Measurements from ENCODE around the gene PEX16.
A peak's percentile ranks its signal among the peaks of the same experiment; 100 is the strongest.

The PEX16 gene

GRCh38 chr11:45917623-45918330, at the start of gene PEX16:
PEX16 (minus strand) TSS chr11:45917877; CDS start chr11:45917811, 66 bp downstream.
- H3K9me3 ChIP-seq (ENCODE audit: control insufficient read depth, insufficient read depth, low read length), result no peaks in the 10 kb centered on the region
- H3K27ac ChIP-seq (ENCODE audit: low read length), result no peak within 1 kb of the TSS
- no CpG with 5 or more reads among the region's 45 CpGs for WGBS (ENCODE audit: insufficient coverage, insufficient read length)

GRCh38 chr11:45964911-45965389, 47.3 kb upstream of the PEX16 start:
- H3K9me3 ChIP-seq (ENCODE audit: control insufficient read depth, insufficient read depth, low read length), result no peaks in the 10 kb centered on the region
- no CpG with 5 or more reads among the region's 9 CpGs for WGBS (ENCODE audit: insufficient coverage, insufficient read length)
- H3K36me3 ChIP-seq (ENCODE audit: control insufficient read depth, insufficient read depth, low read length), result no peaks in the 10 kb centered on the region; the same call in 1 of the 2 replicates
- no peaks in the 10 kb centered on the region for H3K4me1 ChIP-seq (ENCODE audit: control insufficient read depth, insufficient read depth, low read length)
- H3K4me3 ChIP-seq (ENCODE audit: low read length), result no peak overlapping the region
- DNase-seq (ENCODE audit: low read depth, low spot score), result peak; percentile 67
- no peak overlapping the region for H3K27ac ChIP-seq (ENCODE audit: low read length)
- no peaks in the 10 kb centered on the region for H3K27me3 ChIP-seq (ENCODE audit: control insufficient read depth, insufficient read depth, low read length)

More at GRCh38 chr11:45917623-45918330, at the start of gene PEX16:
- Histone ChIP-seq H3K36me3 (ENCODE audit: control insufficient read depth, insufficient read depth, low read length) (peaks cover 13% of the 10 kb centered on the region), H3K4me1 (ENCODE audit: control insufficient read depth, insufficient read depth, low read length) (peaks cover 11% of the 10 kb centered on the region), H3K27me3 (ENCODE audit: control insufficient read depth, insufficient read depth, low read length) (no peaks in the 10 kb centered on the region), H3K4me3 (ENCODE audit: low read length) (peak within 1 kb of the TSS; percentile 80)
- peak; percentile 80 for DNase-seq (ENCODE audit: low read depth, low spot score)

- no peak for DNase-seq (ENCODE audit: low read depth, low spot score)
- Histone ChIP-seq H3K9me3 (ENCODE audit: control insufficient read depth, insufficient read depth, low read length) (no peaks in the 10 kb centered on the region), H3K4me1 (ENCODE audit: control insufficient read depth, insufficient read depth, low read length) (no peaks in the 10 kb centered on the region), H3K27ac (ENCODE audit: low read length) (no peak overlapping the region), H3K27me3 (ENCODE audit: control insufficient read depth, insufficient read depth, low read length) (no peaks in the 10 kb centered on the region), H3K4me3 (ENCODE audit: low read length) (no peak overlapping the region), H3K36me3 (ENCODE audit: control insufficient read depth, insufficient read depth, low read length) (no peaks in the 10 kb centered on the region)
- no CpG with 5 or more reads among the region's 7 CpGs for WGBS (ENCODE audit: insufficient coverage, insufficient read length)
Measured at GRCh38 chr11:45961751-45962240, 44.1 kb upstream of the PEX16 start.

GRCh38 chr11:45960387-45961095, 42.9 kb upstream of the PEX16 start:
- no peak overlapping the region for H3K4me3 ChIP-seq (ENCODE audit: low read length)
- WGBS (ENCODE audit: insufficient coverage, insufficient read length), result no CpG with 5 or more reads among the region's 4 CpGs
- DNase-seq (ENCODE audit: low read depth, low spot score), result no peak
- no peak overlapping the region for H3K27ac ChIP-seq (ENCODE audit: low read length)
- no peaks in the 10 kb centered on the region; the same call in 1 of the 2 replicates for H3K36me3 ChIP-seq (ENCODE audit: control insufficient read depth, insufficient read depth, low read length)
- H3K9me3 ChIP-seq (ENCODE audit: control insufficient read depth, insufficient read depth, low read length), result no peaks in the 10 kb centered on the region
- H3K4me1 ChIP-seq (ENCODE audit: control insufficient read depth, insufficient read depth, low read length), result no peaks in the 10 kb centered on the region
- H3K27me3 ChIP-seq (ENCODE audit: control insufficient read depth, insufficient read depth, low read length), result no peaks in the 10 kb centered on the region

GRCh38 chr11:45959851-45960250, 42.2 kb upstream of the PEX16 start:
- no peaks in the 10 kb centered on the region for H3K9me3 ChIP-seq (ENCODE audit: control insufficient read depth, insufficient read depth, low read length)
- DNase-seq (ENCODE audit: low read depth, low spot score), result no peak
- H3K27me3 ChIP-seq (ENCODE audit: control insufficient read depth, insufficient read depth, low read length), result no peaks in the 10 kb centered on the region
- no CpG with 5 or more reads among the region's 1 CpG for WGBS (ENCODE audit: insufficient coverage, insufficient read length)
- H3K4me3 ChIP-seq (ENCODE audit: low read length), result no peak overlapping the region
- H3K4me1 ChIP-seq (ENCODE audit: control insufficient read depth, insufficient read depth, low read length), result no peaks in the 10 kb centered on the region
- H3K36me3 ChIP-seq (ENCODE audit: control insufficient read depth, insufficient read depth, low read length), result no peaks in the 10 kb centered on the region; the same call in 1 of the 2 replicates
- no peak overlapping the region for H3K27ac ChIP-seq (ENCODE audit: low read length)

- DNase-seq (ENCODE audit: low read depth, low spot score), result no peak
- Histone ChIP-seq H3K27ac (ENCODE audit: low read length) (no peak overlapping the region), H3K36me3 (ENCODE audit: control insufficient read depth, insufficient read depth, low read length) (no peaks in the 10 kb centered on the region; the same call in 1 of the 2 replicates), H3K4me1 (ENCODE audit: control insufficient read depth, insufficient read depth, low read length) (no peaks in the 10 kb centered on the region), H3K4me3 (ENCODE audit: low read length) (no peak overlapping the region), H3K27me3 (ENCODE audit: control insufficient read depth, insufficient read depth, low read length) (no peaks in the 10 kb centered on the region), H3K9me3 (ENCODE audit: control insufficient read depth, insufficient read depth, low read length) (no peaks in the 10 kb centered on the region)
- no CpG with 5 or more reads among the region's 1 CpG for WGBS (ENCODE audit: insufficient coverage, insufficient read length)
Measured at GRCh38 chr11:45949992-45950407, 32.3 kb upstream of the PEX16 start.

GRCh38 chr11:45948356-45948755, 30.7 kb upstream of the PEX16 start:
- no peaks in the 10 kb centered on the region for H3K4me1 ChIP-seq (ENCODE audit: control insufficient read depth, insufficient read depth, low read length)
- no peak overlapping the region for H3K27ac ChIP-seq (ENCODE audit: low read length)
- no peaks in the 10 kb centered on the region for H3K27me3 ChIP-seq (ENCODE audit: control insufficient read depth, insufficient read depth, low read length)
- H3K4me3 ChIP-seq (ENCODE audit: low read length), result no peak overlapping the region
- no CpG with 5 or more reads among the region's 3 CpGs for WGBS (ENCODE audit: insufficient coverage, insufficient read length)
- H3K36me3 ChIP-seq (ENCODE audit: control insufficient read depth, insufficient read depth, low read length), result no peaks in the 10 kb centered on the region; the same call in 1 of the 2 replicates
- DNase-seq (ENCODE audit: low read depth, low spot score), result no peak
- no peaks in the 10 kb centered on the region for H3K9me3 ChIP-seq (ENCODE audit: control insufficient read depth, insufficient read depth, low read length)

GRCh38 chr11:45947885-45948284, 30.2 kb upstream of the PEX16 start:
- H3K9me3 ChIP-seq (ENCODE audit: control insufficient read depth, insufficient read depth, low read length), result no peaks in the 10 kb centered on the region
- no peak for DNase-seq (ENCODE audit: low read depth, low spot score)
- no peak overlapping the region for H3K4me3 ChIP-seq (ENCODE audit: low read length)
- H3K27ac ChIP-seq (ENCODE audit: low read length), result no peak overlapping the region
- no CpG with 5 or more reads among the region's 1 CpG for WGBS (ENCODE audit: insufficient coverage, insufficient read length)
- no peaks in the 10 kb centered on the region for H3K4me1 ChIP-seq (ENCODE audit: control insufficient read depth, insufficient read depth, low read length)
- H3K36me3 ChIP-seq (ENCODE audit: control insufficient read depth, insufficient read depth, low read length), result no peaks in the 10 kb centered on the region; the same call in 1 of the 2 replicates
- H3K27me3 ChIP-seq (ENCODE audit: control insufficient read depth, insufficient read depth, low read length), result no peaks in the 10 kb centered on the region

GRCh38 chr11:45945397-45945999, 27.8 kb upstream of the PEX16 start:
- no peak overlapping the region for H3K4me3 ChIP-seq (ENCODE audit: low read length)
- H3K4me1 ChIP-seq (ENCODE audit: control insufficient read depth, insufficient read depth, low read length), result no peaks in the 10 kb centered on the region
- H3K27me3 ChIP-seq (ENCODE audit: control insufficient read depth, insufficient read depth, low read length), result no peaks in the 10 kb centered on the region
- H3K27ac ChIP-seq (ENCODE audit: low read length), result no peak overlapping the region
- WGBS (ENCODE audit: insufficient coverage, insufficient read length), result no CpG with 5 or more reads among the region's 3 CpGs
- H3K36me3 ChIP-seq (ENCODE audit: control insufficient read depth, insufficient read depth, low read length), result no peaks in the 10 kb centered on the region; the same call in 1 of the 2 replicates
- no peaks in the 10 kb centered on the region for H3K9me3 ChIP-seq (ENCODE audit: control insufficient read depth, insufficient read depth, low read length)
- DNase-seq (ENCODE audit: low read depth, low spot score), result no peak

- Histone ChIP-seq H3K4me1 (ENCODE audit: control insufficient read depth, insufficient read depth, low read length) (no peaks in the 10 kb centered on the region), H3K4me3 (ENCODE audit: low read length) (no peak overlapping the region), H3K36me3 (ENCODE audit: control insufficient read depth, insufficient read depth, low read length) (no peaks in the 10 kb centered on the region; the same call in 1 of the 2 replicates), H3K27me3 (ENCODE audit: control insufficient read depth, insufficient read depth, low read length) (no peaks in the 10 kb centered on the region), H3K9me3 (ENCODE audit: control insufficient read depth, insufficient read depth, low read length) (no peaks in the 10 kb centered on the region), H3K27ac (ENCODE audit: low read length) (no peak overlapping the region)
- WGBS (ENCODE audit: insufficient coverage, insufficient read length), result no CpG with 5 or more reads among the region's 4 CpGs
- no peak for DNase-seq (ENCODE audit: low read depth, low spot score)
Measured at GRCh38 chr11:45942381-45942780, 24.7 kb upstream of the PEX16 start.

Data from iPS DF 6.9 (cell line).